GM21786 (cell line): Measurements from ENCODE around the gene KCNT1.
"Not testable (repeated sequence)": the region's sequence is repeated elsewhere in the genome, so short reads cannot be mapped to it uniquely, and the experiment has no call there.

Source experiments
- ATAC-seq: cut with Tn5 transposase; IDR thresholded peaks from one replicate; pipeline ENCODE4 v1.9.1; 2021; ENCODE audit not compliant: unreplicated experiment

The KCNT1 gene

DNA sequence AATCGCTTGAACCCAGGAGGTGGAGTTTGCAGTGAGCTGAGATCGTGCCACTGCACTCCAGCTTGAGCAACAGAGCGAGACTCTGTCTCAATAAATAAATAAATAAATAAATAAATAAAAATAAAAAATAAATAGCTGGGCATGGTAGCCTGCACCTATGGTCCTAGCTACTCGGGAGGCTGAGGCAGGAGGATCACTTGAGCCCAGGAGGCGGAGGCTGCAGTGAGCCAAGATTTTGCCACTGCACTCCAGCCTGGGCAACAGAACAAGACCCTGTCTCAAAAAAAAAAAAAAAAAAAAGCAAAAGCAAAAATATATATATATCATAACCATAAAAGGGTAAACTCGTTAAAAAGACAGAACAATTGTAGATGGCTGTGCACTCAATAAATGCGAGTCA lies 29.2 kb upstream of the KCNT1 start:
- ATAC-seq: not testable (repeated sequence)

- no peak for ATAC-seq
These were observed 28.0 kb upstream of the KCNT1 start for GRCh38 chr9:135673941-135674340.

DNA sequence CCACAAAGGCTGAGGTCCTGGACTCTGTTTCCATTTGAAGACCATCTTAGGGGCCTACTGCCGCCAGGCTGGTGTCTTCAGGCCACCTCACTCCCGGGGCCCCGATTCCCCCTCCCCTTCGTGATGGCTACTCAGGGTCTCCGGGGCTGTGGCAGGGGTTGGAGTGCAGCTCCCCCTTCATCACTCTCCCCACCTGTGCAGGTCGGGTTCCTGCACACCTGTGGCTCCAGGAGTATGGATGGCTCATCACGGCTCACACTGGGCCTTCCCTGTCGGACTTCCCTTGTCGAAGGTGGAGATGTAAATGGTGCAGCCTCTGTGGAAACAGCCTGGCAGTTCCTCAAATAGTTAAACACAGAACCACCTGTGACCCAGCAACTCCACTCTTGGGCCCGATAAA lies 27.0 kb upstream of the KCNT1 start:
- no peak for ATAC-seq

- ATAC-seq: no peak
These were observed 25.1 kb upstream of the KCNT1 start for GRCh38 chr9:135676891-135677290.

GRCh38 chr9:135677641-135678168 lies 24.3 kb upstream of the KCNT1 start:
- no peak for ATAC-seq

DNA sequence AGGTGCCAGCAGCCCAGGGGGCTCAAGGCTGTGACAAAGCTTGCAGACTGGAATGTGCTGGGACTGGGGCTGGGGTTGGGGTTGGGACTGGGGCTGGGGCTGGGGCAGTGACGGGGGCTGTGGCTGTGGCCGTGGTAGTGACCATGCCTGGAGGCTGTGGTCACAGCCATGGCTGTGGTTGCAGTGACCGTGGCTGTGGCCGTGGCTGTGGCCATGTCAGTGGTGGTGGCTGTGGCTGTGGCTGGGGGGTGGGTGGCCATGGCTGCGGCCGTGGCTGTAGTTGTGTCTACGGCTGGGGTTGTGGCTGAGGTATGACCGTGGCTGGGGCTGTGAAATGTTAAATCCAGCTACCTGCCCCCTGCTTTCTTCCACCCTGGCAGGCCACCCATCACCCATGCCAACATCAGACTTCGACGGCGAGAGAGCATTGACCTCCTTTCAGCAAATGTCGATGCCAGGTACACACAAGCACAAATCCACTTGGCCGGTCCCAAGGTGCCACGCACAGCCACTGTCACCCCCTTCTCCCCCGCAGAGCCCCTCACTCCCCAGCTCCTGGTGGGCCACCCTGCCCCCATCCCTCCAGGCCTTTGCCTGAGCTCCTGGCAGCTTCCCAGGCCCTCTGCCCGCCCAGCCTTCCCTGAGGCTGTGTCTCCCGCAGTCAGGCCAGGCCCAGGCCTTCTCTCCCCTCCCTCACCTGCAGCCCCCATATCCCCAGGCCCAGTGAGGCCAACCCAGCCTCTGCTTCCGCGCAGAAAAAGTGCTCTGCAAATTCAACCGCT lies 23.6 kb upstream of the KCNT1 start:
- ATAC-seq: no peak

DNA sequence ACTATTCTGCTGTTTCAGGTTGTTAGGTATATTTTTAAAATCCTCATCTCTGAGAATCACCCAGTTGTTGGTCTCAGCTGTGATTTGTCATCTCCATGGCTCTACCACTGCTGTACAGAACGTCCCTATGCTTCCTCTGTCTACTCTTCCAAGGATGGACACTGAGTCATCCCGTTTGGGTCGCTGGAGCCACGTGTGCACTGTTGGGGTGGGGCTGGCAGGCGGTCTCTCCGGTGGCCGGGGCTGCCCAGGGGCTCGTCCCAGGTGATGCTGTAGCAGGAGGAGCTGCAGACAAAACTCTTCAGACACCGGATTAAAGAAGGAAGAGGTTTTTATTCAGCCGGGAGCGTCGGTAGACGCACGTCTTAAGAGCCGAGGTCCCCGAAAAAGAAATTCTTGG lies 21.9 kb upstream of the KCNT1 start:
- ATAC-seq: no peak

DNA sequence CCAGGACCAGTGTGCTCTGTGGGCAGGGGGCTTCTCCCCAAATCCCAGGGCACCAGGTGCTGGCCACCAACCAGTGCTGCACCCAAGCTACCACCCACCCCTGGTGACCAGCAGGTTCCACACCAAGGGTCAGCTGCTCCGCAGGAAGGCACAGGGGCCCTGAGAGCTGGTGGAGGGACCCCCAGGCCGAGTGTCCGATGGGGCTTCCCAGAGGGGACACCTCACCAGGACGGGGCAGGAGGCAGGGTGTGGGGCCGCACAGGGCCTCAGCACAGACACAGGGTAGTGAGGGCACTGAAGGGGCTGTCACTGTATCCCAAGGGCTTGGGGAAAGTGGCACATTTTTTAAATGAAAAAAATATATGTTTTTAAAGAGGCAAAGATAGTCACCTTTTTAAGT lies 20.8 kb upstream of the KCNT1 start:
- no peak for ATAC-seq

GRCh38 chr9:135683401-135684034 lies 18.5 kb upstream of the KCNT1 start:
- no peak for ATAC-seq

GRCh38 chr9:135684691-135685090 lies 17.3 kb upstream of the KCNT1 start:
- no peak for ATAC-seq

DNA sequence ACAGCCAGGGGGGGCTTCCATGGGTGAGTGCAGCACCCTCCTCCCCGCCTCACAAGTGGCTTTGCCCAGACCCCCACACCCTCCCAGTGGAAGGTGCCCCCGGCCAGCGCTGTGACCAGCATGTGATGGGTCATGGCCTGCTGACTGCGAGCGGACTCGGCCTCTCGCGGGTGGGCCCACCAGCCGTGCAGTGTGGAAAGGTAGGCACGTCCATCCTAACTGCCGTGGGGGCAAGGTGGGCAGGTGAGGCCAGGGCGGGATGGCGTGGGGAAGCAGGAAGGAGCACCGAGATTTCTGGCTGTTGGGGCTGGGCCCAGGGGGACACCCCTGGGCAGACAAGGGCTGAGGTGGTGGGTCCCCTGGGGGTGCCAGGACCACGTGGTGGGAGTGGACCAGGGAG lies 14.8 kb upstream of the KCNT1 start:
- no peak for ATAC-seq

DNA sequence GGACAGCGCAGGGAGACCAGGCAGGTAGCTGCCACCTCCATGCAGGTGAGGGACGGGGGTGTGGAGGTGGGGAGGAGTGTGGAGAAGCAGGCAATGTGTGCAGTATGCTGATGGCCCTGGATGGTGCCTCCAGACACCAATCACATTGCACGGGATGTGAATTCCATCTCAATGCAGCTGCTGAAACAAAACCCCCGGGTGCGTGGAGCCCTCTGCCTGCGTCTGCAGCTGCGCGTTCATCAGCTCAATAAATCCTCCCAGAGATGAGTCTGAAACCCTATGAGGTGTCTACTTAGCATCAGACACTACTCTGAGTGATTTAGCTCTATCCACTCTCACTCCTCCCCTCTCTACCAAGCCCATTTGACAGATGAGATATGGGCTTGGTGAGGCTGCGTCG lies 13.0 kb upstream of the KCNT1 start:
- no peak for ATAC-seq

DNA sequence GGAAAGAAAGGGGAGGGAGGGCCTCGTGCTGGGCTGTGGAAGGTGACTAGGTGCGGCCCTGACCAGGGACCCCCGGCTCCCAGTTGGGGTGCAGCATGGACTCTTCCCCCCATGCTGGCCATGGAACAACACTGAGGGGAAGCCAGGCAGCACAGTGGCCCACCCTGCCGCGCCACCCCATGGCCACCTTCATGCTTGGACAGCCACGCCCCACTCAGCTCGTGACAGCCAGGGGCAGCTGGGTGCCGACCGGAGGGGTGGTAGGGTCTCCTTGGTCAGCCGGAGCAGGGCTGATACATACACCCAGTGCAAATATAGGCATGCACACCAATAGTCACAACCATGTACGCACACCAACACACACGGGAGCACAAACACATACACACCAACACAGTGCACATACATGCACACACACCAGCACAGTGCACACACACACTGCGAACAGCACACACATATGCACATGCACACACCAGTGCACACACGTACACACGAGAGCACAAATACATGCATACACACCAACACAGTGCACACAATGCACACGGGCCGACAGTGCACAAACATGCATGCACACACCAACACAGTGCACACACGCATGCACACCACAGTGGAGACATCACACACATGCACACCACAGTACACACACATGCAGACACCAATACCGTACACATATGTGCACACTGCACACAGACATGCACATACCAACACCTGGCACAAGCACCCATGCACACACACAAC lies 11.0 kb upstream of the KCNT1 start:
- no peak for ATAC-seq

DNA sequence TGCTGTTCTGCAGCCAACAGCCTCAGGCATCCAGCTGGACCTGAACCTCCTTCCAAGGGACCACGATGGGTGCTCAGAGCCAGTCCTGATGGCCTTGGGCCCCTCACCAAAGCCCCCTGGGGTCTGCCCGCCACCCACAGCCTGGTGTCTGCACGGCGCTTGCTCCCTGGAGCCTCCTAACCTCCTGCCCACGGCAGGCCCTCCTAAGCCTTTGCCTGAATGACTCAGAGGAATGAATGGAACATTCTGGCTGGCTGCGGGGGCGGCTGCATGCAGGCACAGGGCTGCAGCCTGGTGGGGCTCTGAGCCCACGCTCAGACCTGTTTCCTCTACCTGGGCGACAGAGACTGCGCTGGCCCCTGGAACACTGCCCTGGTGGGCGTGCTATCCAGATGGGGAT lies 9.6 kb upstream of the KCNT1 start:
- ATAC-seq: no peak

DNA sequence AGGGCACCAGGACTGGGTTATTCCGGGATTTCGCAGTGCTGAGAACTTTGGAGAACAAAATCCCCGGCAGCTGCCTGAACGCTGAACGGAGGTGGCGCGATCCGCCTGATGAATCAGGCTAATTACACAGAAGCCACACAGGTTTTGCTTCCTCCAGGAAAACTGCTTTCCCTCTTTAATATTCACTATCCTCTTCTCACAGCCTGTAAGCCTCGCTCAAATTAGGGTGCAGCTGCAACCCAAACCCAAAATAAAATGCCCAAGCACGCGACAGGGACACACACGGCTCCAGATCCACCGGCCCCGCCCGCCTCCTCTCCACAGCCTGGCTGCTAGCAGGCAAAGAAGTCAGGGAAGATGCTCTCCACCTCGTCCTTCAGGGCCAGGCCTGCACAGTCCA lies 8.7 kb upstream of the KCNT1 start:
- ATAC-seq: no peak

DNA sequence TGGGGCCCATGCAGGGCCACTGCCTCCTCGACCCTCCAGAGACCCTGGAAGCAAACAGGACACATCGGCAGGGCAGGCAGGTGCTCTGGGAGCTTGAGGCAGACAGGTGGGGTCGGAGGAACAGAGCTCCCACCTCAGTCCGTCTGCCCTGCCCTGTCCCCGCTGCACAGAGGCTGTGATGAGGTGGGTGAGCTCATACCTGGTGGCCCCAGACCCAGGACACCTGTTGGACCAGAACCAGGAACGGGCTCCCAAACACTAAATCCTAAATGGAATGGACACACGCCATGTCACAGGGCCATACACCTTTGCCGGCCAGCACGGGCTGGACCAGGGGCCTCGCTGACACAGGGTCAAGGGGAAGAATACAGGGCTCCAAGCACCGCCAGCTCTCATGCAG lies 8.2 kb upstream of the KCNT1 start:
- ATAC-seq: no peak

GRCh38 chr9:135694414-135694813 lies 7.6 kb upstream of the KCNT1 start:
- no peak for ATAC-seq

- no peak for ATAC-seq
These were observed 6.9 kb upstream of the KCNT1 start for GRCh38 chr9:135695036-135695435.

GRCh38 chr9:135695642-135696041 lies 6.3 kb upstream of the KCNT1 start:
- no peak for ATAC-seq

DNA sequence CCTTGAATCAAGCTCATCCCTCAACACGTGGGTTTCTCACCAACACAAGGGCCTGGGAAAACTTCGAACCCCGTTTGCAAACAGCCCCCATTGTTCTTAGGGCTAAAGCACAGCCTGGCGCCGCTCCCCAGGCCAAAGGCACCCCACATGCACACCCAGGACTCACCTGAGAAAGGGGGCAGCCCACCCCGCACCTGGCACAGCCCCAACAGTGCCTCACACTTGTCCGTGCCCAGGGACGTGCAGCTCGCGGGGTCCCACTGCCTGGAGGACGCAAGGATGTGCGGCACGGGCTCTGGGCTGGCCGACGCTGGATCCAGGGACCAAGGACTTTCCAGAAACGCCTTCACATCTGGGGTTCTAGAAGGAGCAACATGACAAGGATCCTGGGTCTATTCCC lies 5.5 kb upstream of the KCNT1 start:
- ATAC-seq: no peak

DNA sequence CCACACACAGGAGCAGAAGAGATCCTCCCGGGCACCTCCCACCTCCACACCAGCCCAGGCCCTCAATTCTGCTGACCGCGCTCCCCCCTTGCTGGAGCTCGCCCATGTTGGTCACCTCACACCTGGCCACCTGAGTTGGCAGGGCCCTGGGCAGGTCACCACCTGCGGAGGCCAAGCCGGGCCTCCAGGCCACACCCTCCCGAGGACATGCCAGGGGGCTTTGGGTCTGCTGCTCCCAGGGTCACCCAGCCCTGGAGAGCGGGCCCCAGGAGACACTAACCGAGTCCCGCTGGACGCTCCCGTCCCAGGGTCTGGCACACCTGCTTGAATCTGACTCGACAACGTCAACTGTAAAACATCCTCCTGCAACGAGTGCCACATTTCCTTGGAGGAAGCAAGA lies 4.8 kb upstream of the KCNT1 start:
- no peak for ATAC-seq

DNA sequence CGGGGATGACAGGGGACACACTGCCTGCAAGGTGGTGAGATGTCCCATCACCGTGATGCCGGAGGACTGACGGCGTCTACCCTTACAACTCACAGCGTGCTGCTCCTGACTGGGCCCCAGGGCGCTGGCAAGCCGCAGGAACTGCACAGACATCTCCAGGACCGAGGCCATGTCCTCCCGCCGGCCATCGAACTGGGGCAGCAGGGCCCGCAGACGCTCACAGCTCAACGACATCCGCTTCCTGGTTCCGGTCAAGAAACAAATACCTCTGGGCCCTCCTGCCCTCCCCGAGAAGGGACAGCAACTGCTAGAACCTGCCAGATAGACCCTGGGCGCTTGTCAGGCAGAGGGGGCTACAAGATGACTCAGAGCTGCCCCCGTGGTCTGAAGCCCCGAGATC lies 3.7 kb upstream of the KCNT1 start:
- ATAC-seq: no peak
